Measurements from ENCODE around the gene NUDT4. TPM values are rescaled to one million over a fixed set of nuclear protein-coding genes. Genes with fewer than 3 reads are reported as not detected.
A peak's percentile ranks its signal among the peaks of the same experiment; 100 is the strongest.

Gene NUDT4
- total RNA-seq, 1 experiment from 2014 or later, result 56.5 TPM

- TF ChIP-seq EMX1 (CRISPR knock-in tag; IDR thresholded peaks at IDR 0.05) (no peak), TP53 (CRISPR knock-in tag; IDR thresholded peaks at IDR 0.05) (peak; percentile 33; the same call in 1 of the 2 replicates), TEAD4 (CRISPR knock-in tag; IDR thresholded peaks at IDR 0.05) (no peak), KAT7 (CRISPR knock-in tag; IDR thresholded peaks at IDR 0.05; ENCODE audit: borderline replicate concordance) (peak; percentile 78; the same call in 1 of the 2 replicates), TEAD1 (CRISPR knock-in tag; IDR thresholded peaks at IDR 0.05) (peak; percentile 80), PREB (CRISPR knock-in tag; IDR thresholded peaks at IDR 0.05; ENCODE audit: borderline replicate concordance) (no peak), GTF2I (CRISPR knock-in tag; conservative IDR thresholded peaks at IDR 0.05) (no peak), E2F1 (CRISPR knock-in tag; IDR thresholded peaks at IDR 0.05) (peak; percentile 37; the same call in 1 of the 2 replicates), ZNF425 (CRISPR knock-in tag; conservative IDR thresholded peaks at IDR 0.05) (no peak), STAT6 (CRISPR knock-in tag; conservative IDR thresholded peaks at IDR 0.05; ENCODE audit: low read depth) (no peak), ZNF317 (CRISPR knock-in tag; IDR thresholded peaks at IDR 0.05; ENCODE audit: borderline replicate concordance, low read depth) (0 out of 2 replicates have a peak, but pooled peaks have one; percentile 15), ATF2 (CRISPR knock-in tag; IDR thresholded peaks at IDR 0.05; ENCODE audit: borderline replicate concordance, low read depth) (no peak), SP1 (CRISPR knock-in tag; conservative IDR thresholded peaks at IDR 0.05) (no peak; the same call in none of the 2 replicates), SOX15 (CRISPR knock-in tag; IDR thresholded peaks at IDR 0.05) (no peak), CREB1 (CRISPR knock-in tag; IDR thresholded peaks at IDR 0.05) (no peak), JAZF1 (CRISPR knock-in tag; IDR thresholded peaks at IDR 0.05) (no peak), MAX (CRISPR knock-in tag; IDR thresholded peaks at IDR 0.05) (peak; percentile 89; the same call in 1 of the 2 replicates), MXD4 (CRISPR knock-in tag; IDR thresholded peaks at IDR 0.05; ENCODE audit: borderline replicate concordance) (no peak), ATF6 (CRISPR knock-in tag; IDR thresholded peaks at IDR 0.05) (no peak), CBFB (CRISPR knock-in tag; IDR thresholded peaks at IDR 0.05; ENCODE audit: low read depth) (peak; percentile 83; the same call in 1 of the 2 replicates), ZNF281 (CRISPR knock-in tag; IDR thresholded peaks at IDR 0.05) (no peak), HMGA2 (CRISPR knock-in tag; IDR thresholded peaks at IDR 0.05) (no peak), SMAD3 (CRISPR knock-in tag; IDR thresholded peaks at IDR 0.05; ENCODE audit: borderline replicate concordance) (0 out of 2 replicates have a peak, but pooled peaks have one; percentile 5), IRF2 (CRISPR knock-in tag; IDR thresholded peaks at IDR 0.05; ENCODE audit: borderline replicate concordance, low read depth) (no peak), NFYB (CRISPR knock-in tag; conservative IDR thresholded peaks at IDR 0.05; ENCODE audit: low read depth) (no peak)
Observed at GRCh38 chr12:93441617-93442410, 64.1 kb downstream of the NUDT4 start, which contains the start of gene UBE2N (continued).
